ENCODE results near the gene ULBP1.

GRCh38 chr6:149979293-149979692 is 15.6 kb downstream of the ULBP1 start:
- TF ChIP-seq POLR2A (IDR thresholded peaks at IDR 0.05; ENCODE audit: low read depth, low read length) (no peak), POLR2AphosphoS5 (IDR thresholded peaks at IDR 0.05; ENCODE audit: low read depth, low read length) (no peak)

All from GM12892 (cell line).